22Rv1 (cell line): Measurements from ENCODE around the gene NEU4.

Source experiments
- ZFX ChIP-seq: fragments of 450-650 bp; IDR thresholded peaks from 2 replicates; pipeline ENCODE4 v1.6.1; 2017; ENCODE audit warnings: antibody characterized with exemption, borderline replicate concordance
- TF ChIP-seq, protein P1 (sequence below): fragments of 450-650 bp; IDR thresholded peaks from 2 replicates; pipeline ENCODE4 v1.5.1; 2017; ENCODE audit warnings: mild to moderate bottlenecking

DNA sequence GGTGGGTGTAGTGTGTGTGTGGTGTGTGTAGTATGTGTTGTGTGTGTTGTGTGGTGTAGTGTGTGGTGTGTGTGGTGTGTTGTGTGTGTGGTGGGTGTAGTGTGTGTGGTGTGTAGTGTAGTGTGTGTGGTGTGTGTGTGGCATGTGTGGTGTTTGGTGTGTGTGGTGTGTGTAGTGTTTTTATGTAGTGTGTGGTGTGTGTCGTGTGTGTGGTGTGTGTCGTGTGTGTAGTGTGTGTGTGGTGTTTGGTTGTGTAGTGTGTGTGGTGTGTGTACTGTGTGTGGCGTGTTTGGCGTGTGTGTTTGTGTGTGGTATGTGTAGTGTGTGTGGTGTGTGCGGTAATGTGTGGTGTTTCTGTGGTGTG lies 55.8 kb downstream of the NEU4 start:
- TF ChIP-seq, protein P1, sequence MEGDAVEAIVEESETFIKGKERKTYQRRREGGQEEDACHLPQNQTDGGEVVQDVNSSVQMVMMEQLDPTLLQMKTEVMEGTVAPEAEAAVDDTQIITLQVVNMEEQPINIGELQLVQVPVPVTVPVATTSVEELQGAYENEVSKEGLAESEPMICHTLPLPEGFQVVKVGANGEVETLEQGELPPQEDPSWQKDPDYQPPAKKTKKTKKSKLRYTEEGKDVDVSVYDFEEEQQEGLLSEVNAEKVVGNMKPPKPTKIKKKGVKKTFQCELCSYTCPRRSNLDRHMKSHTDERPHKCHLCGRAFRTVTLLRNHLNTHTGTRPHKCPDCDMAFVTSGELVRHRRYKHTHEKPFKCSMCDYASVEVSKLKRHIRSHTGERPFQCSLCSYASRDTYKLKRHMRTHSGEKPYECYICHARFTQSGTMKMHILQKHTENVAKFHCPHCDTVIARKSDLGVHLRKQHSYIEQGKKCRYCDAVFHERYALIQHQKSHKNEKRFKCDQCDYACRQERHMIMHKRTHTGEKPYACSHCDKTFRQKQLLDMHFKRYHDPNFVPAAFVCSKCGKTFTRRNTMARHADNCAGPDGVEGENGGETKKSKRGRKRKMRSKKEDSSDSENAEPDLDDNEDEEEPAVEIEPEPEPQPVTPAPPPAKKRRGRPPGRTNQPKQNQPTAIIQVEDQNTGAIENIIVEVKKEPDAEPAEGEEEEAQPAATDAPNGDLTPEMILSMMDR = no peak
- no peak for TF ChIP-seq ZFX
